ENCODE data around the gene HADHA.
"Not testable (repeated sequence)": the region's sequence is repeated elsewhere in the genome, so short reads cannot be mapped to it uniquely, and the experiment has no call there.

Gene HADHA

GRCh38 chr2:26176279-26176615 is 68.2 kb downstream of the HADHA start:
- DNase-seq (ENCODE audit: low read depth in 1 of 2, low spot score in 1 of 2): no peak

- no peak for DNase-seq (ENCODE audit: low read depth in 1 of 2, low spot score in 1 of 2)
Measured at GRCh38 chr2:26175466-26176278, 68.8 kb downstream of the HADHA start.

- DNase-seq (ENCODE audit: low read depth in 1 of 2, low spot score in 1 of 2): no peak
Measured at GRCh38 chr2:26174691-26175465, 69.6 kb downstream of the HADHA start.

- no peak for DNase-seq (ENCODE audit: low read depth in 1 of 2, low spot score in 1 of 2)
Measured at GRCh38 chr2:26173776-26174482, 70.5 kb downstream of the HADHA start.

GRCh38 chr2:26172871-26173775 is 71.3 kb downstream of the HADHA start, which contains the start of gene GAREM2:
TSS of gene GAREM2 (plus strand) at chr2:26173088. CDS start at chr2:26173221, 133 bp downstream.
- no peak for DNase-seq (ENCODE audit: low read depth in 1 of 2, low spot score in 1 of 2)

GRCh38 chr2:26172189-26172870 is 72.1 kb downstream of the HADHA start:
- no peak for DNase-seq (ENCODE audit: low read depth in 1 of 2, low spot score in 1 of 2)

GRCh38 chr2:26170795-26171194 is 73.6 kb downstream of the HADHA start:
- DNase-seq (ENCODE audit: low read depth in 1 of 2, low spot score in 1 of 2): no peak

- no peak for DNase-seq (ENCODE audit: low read depth in 1 of 2, low spot score in 1 of 2)
Measured at GRCh38 chr2:26169681-26170414, 74.6 kb downstream of the HADHA start.

GRCh38 chr2:26169226-26169625 is 75.2 kb downstream of the HADHA start:
- no peak for DNase-seq (ENCODE audit: low read depth in 1 of 2, low spot score in 1 of 2)

- no peak for DNase-seq (ENCODE audit: low read depth in 1 of 2, low spot score in 1 of 2)
Measured at GRCh38 chr2:26168785-26169184, 75.6 kb downstream of the HADHA start.

- DNase-seq (ENCODE audit: low read depth in 1 of 2, low spot score in 1 of 2): not testable (repeated sequence)
Measured at GRCh38 chr2:26166541-26166940, 77.9 kb downstream of the HADHA start.

- DNase-seq (ENCODE audit: low read depth in 1 of 2, low spot score in 1 of 2): no peak
Measured at GRCh38 chr2:26165403-26165802, 79.0 kb downstream of the HADHA start.

GRCh38 chr2:26164641-26165211 is 79.7 kb downstream of the HADHA start:
- DNase-seq (ENCODE audit: low read depth in 1 of 2, low spot score in 1 of 2): no peak

- DNase-seq (ENCODE audit: low read depth in 1 of 2, low spot score in 1 of 2): no peak
Measured at GRCh38 chr2:26164231-26164630, 80.2 kb downstream of the HADHA start.

GRCh38 chr2:26162963-26163362 is 81.5 kb downstream of the HADHA start:
- DNase-seq (ENCODE audit: low read depth in 1 of 2, low spot score in 1 of 2): no peak

GRCh38 chr2:26161926-26162325 is 82.5 kb downstream of the HADHA start:
- DNase-seq (ENCODE audit: low read depth in 1 of 2, low spot score in 1 of 2): no peak

GRCh38 chr2:26157580-26157979 is 86.9 kb downstream of the HADHA start:
- DNase-seq (ENCODE audit: low read depth in 1 of 2, low spot score in 1 of 2): no peak

- DNase-seq (ENCODE audit: low read depth in 1 of 2, low spot score in 1 of 2): no peak
Measured at GRCh38 chr2:26150243-26150642, 94.2 kb downstream of the HADHA start.

- DNase-seq (ENCODE audit: low read depth in 1 of 2, low spot score in 1 of 2): no peak
Measured at GRCh38 chr2:26148501-26148900, 95.9 kb downstream of the HADHA start.
